ENCODE results near the gene MAMDC4.
"Not testable (repeated sequence)": the region's sequence is repeated elsewhere in the genome, so short reads cannot be mapped to it uniquely, and the experiment has no call there.

The MAMDC4 gene

DNA sequence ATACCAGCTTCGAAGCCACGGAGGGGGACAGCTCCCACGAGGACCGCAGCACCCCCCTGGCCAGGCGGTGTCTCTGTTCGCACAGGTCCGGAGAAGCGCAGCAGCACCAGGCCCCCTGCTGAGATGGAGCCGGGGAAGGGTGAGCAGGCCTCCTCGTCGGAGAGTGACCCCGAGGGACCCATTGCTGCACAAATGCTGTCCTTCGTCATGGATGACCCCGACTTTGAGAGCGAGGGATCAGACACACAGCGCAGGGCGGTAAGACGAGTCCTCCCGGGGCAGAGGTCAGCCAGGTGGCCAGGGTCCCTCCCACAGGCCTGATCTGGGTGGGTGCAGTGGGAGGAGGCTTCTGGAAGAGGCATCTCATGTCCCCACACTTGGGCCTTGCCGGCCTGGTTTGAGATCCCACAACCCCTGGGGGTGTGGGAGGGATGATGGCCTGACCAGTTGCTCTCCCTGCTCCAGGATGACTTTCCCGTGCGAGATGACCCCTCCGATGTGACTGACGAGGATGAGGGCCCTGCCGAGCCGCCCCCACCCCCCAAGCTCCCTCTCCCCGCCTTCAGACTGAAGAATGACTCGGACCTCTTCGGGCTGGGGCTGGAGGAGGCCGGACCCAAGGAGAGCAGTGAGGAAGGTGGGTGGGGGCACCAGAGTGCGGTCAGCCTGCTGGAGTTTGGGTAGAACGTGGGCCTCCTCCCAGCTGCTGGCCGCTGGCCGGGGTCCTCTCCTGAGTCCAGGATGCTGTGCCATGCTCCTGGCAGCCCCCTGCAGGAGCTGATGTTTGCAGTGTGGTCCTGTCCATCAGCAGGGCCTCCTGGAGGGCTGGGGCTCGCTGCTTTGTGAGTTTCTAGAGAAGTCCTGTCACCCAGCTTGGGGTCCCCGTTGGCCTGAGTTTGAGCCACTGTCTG, 12.7 kb upstream of the MAMDC4 start:
- ATAC-seq = no peak

DNA sequence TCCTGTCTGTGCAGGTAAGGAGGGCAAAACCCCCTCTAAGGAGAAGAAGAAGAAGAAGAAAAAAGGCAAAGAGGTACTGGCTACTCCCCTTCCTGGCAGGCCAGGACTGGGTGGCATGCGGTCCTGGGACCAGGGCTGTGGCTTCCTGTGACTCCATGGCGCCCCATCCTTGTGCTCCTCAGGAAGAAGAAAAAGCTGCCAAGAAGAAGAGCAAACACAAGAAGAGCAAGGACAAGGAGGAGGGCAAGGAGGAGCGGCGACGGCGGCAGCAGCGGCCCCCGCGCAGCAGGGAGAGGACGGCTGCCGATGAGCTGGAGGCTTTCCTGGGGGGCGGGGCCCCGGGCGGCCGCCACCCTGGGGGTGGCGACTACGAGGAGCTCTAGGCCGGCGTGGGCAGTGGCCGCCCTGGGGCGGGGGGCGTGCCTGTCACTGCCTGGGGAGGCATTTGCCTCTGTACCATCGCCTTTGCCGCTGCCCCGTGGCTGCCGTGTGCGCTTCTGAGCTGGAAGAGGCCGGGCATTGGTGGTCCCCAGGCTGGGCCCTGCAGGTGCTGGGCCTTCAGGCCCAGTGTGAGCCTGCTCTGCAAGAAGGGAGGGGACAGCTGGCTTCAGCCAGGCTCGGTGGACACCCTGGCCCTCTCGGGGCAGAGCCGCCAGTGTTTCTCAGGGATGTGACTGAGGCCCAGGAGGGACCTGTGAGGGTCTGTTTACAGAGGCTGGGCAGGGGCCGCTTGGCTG, 11.8 kb upstream of the MAMDC4 start:
- ATAC-seq = no peak

DNA sequence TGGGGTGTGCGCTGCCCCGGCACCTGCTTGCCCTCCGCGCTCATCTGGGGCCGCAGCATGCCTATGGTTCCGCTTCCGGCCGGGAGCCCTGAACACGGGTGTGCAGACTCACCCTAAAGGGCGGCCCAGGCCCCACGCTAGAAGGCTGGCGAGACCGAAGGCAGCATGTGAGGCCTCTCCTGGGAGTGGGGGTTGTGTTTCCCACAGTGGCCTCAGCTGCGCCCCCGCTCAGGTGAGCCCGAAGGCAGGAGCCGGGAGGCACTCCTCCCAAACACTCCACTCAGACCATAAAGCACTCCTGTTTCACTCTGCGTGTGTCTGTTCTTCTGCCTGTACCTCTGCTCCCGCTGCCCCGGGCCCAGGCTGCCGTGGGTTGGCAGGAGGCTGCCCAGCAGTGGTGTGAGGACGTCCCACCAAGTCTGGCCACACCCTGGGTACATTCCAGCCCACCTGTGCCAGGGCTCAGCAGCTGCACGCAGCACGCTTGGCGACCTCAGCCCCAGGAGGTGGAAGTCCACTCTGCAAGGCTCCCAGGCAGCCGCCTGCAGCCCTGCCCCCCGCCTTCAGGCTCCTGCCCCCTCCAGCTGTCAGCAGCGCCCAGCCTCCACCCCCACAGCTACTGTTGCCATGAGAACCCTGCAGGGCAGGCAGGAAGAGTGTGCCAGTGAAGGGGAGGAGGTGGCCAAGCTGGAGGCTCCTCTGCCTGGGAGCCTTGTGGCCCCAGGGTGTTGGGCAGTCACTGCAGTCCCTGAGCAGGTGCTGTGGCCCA, 11.1 kb upstream of the MAMDC4 start:
- ATAC-seq = no peak

DNA sequence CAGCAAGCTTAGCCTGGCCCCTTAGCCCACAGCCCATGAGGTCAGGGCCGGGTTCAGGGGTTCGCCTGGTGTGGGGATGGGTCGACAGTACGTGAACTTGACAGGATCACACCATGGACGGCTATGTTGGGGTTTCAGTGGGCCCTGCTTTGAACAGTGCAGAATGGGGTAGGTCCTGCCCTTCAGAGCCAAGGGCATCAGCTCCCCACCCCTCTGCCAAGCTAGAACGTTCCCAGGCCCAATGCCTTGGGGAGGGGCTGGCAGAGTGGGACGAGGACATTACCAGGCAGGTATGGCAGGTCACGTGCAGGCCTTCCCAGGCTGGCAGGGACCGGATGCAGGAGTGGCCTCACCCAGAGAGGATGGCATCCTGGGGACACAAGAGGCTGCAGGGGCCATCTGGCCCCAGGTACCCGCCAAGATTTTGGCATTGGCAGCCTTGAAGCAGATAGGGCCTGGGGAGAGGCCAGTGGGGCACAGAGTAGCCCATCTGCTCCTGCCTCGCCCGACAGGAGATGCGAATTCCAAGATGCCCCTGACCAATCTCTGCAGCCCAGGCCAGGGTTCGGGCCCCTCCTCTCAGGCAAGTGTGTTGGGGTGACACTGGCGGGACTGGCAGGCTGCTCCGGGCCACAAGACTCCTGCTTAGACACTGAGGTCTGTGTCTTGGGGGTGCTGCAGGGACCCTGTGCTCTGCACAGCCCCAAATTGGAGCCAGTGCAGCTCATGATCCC, 10.3 kb upstream of the MAMDC4 start:
- ATAC-seq = not testable (repeated sequence)

DNA sequence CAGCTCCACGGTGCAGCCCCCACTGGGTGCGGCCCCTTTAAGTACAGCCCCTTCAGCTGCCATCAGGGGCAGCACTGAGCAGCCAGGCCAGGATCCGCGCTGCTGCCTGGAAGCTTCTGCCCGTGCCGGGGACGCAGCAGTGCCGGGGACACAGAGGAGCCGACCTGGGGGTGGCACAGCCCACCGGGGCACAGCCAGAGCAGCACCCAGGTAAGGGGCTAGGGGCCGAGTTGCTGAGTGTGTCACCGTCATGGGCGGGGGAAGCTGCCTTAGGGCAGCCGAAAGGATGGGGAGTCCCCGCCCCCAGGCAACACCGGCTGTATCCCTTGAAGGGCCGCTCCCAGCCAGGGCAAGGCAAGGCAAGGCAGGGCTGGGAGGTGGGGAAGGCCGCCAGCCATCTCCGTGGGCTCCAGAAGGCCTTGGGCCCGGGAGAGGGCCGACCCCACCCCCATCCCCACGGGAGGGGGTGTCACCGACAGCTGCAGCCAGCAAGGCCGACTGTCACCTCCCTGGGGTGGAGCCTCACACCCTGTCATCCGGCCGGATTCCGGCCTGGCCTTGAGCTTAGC, 9.7 kb upstream of the MAMDC4 start, which contains the start of gene AJM1:
Gene AJM1, plus strand, starts transcription at position 99 of the 569 bp plus-strand sequence. CDS start 1,937 bp downstream, outside the sequence.
- peak; percentile 88 to 90 for ATAC-seq

DNA sequence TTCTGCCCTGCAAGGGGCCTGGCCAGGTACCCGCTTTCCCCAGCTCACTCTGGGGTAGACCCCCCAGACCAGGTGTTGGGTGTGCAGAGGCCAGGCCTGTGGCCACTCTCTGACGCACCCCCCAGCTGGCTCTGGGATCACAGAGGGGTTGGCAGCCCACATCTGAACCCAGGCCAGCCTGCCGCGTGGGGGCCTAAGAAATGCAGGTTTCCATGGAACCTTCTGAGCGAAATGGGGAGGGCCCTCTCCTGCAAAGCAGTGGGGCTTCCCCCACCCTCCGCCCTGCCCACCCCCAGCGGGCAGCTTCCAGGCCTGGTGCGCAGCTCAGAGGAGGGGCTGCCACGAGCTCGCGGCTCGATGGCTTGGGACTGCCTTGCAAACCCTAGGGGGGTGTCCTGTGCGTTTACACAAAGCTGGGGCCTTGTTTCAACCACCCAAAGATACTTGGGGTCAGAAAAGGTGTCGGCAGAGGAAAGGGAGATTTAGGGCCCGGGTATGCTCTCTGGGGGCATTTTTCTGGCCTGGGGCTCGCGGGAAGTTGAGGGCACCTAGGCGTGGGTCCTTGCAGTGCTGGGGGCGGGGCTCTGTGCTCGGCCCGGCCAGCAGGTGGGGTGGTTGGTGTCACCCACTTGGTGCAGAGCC, 8.9 kb upstream of the MAMDC4 start:
- ATAC-seq = not testable (repeated sequence)

DNA sequence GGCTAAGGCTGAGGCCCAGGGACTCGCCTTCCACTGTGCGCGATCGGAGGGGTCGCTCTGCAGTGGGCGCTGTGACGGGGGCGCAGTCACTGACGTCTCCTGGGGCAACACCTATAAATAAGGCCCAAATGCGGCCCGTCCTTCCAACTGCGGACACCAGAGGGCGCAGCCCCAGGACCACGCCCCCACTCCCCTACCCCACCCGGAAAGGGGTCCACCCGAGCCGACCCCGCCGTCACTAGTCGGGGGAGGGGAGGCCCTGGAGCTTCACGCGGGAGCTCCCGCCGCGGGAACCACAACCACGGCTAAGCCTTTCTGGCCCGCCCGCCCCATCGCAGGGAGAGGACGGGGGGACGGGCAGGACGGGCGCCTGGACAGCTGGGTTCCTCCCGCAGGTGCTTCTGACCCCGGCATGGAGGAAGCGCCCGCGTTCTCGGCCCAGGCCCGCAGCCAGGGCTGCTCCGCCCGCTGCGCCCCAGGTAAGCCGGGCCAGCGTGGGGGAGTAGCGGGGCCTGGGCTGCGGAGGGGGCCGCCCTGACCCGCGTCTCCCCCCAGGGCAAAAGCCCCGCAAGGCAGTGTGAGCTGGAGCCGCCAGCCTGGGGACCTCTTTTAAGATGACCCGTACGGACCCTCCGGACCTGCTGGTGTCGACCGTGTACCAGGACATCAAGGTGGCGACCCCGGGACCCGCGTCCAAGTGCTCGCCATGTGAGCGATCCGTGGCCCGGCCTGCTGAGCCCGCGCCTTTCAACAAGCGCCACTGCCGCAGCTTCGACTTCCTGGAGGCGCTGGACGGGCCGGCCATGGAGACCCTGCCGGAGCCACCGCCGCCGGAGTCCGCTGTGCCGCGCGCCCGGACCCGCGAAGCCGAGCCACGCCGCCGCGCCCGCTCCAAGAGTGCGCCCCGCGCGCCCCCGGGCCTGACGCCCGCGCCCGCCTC, 8.1 kb upstream of the MAMDC4 start:
- ATAC-seq = peak in 1 of 2 donors; percentile 12

DNA sequence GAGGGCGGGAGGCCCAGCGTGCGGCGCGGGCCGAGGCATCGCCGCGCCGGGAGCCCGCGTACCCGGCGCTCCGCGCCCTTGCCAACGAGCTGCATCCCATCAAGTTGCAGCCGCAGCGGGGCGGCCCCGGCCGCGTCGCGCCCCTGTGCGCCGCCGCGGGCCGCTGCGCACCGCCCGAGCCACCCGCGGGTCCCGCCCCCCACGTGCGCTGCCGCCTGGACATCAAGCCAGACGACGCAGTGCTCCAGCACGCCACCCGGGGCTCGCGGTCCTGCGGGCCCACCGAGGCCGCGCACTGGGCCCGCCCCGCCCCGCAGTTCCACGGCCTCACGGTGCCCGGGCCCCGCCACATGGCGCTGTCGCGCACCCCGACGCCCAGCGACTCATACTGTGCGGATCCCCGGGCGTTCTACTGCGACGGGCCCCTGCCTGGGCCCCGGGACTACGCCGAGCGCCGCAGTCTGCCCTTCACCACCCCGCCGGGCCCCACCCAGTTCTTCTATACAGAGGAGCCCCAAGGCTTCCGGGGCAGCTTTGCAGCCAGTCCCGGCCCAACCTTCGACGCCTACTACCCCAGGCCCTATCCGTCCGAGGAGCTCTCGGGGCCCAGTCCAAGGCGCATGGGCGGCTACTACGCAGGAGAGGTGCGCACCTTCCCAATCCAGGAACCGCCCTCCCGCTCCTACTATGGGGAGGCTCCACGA, 7.2 kb upstream of the MAMDC4 start:
- no peak for ATAC-seq

DNA sequence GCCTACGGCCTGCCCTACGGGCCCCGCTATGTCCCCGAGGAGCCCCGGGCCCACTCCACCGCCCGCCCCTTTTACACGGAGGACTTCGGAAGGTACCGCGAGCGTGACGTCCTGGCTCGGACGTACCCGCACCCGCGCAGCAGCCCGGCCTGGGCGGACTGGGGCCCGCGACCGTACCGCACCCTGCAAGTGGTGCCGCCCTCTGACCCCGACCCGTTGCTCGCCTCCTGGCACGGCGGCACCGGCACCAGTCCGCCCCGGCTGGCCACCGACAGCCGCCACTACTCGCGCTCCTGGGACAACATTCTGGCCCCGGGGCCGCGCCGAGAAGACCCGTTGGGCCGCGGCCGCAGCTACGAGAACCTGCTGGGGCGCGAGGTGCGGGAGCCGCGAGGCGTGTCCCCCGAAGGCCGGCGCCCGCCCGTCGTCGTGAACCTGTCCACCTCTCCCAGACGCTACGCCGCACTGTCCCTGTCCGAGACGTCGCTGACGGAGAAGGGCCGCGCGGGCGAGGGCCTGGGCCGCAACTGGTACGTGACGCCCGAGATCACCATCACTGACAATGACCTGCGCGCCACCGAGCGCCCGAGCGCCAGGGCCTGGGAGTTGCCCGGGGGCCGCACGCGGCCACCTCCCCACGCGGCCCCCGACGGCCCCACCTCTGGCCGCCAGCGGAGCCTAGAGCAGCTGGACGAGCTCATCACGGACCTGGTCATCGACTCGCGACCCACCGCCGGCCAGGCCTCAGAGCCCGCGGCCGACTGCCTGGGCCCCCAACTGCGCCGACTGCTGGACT, 6.5 kb upstream of the MAMDC4 start:
- no peak for ATAC-seq

DNA sequence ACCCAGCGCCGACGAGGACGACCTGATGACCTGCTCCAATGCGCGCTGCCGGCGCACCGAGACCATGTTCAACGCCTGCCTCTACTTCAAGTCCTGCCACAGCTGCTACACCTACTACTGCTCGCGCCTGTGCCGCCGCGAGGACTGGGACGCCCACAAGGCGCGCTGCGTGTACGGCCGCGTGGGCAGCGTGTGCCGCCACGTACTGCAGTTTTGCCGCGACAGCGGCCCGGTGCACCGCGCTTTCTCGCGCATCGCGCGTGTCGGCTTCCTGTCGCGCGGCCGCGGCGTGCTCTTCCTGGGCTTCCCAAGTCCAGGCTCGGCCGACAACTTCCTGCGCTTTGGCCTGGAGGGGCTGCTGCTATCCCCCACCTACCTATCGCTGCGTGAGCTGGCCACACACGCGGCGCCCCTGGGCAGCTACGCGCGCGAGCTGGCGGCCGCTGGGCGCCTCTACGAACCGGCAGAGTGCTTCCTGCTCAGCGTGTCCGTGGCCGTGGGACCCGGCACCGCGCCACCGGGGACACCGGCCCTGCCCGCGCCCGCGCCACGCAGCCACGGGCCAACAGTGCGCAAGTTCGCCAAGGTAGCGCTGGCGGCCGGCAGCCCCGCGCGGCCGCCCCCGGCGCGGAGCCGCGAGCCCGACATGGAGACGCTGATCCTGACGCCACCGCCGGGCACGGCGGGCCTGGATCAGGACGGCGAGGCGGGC, 5.6 kb upstream of the MAMDC4 start:
- no peak for ATAC-seq

DNA sequence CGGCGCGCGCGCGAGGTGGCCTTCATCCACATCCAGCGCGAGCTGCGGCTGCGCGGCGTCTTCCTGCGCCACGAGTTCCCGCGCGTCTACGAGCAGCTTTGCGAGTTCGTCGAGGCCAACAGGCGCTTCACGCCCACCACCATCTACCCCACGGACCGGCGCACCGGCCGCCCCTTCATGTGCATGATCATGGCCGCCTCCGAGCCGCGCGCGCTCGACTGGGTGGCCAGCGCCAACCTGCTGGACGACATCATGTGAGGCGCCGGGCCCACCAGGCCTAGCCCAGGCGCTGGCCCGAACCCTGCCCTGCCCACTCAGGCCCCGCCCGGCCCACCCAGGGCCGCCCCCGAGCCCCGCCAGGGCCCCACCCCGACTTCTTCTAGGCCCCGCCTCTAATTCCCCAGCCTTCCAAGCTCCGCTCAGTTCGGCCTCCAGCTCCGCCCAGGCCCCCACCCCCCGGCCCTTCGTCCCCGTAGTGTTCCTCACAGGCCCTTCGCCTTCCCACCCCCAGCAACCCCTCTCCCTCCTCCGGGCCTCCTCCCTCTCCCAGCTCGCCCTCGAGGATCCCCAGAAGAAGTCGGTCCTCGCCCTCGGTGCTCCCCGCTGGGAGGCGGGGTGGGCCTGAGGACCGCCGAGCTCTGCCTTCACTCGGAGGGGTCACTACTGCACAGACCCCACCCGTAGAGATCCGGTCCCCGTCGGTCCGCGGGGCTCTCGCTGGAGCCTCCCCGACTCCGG, 4.9 kb upstream of the MAMDC4 start:
- ATAC-seq = no peak

DNA sequence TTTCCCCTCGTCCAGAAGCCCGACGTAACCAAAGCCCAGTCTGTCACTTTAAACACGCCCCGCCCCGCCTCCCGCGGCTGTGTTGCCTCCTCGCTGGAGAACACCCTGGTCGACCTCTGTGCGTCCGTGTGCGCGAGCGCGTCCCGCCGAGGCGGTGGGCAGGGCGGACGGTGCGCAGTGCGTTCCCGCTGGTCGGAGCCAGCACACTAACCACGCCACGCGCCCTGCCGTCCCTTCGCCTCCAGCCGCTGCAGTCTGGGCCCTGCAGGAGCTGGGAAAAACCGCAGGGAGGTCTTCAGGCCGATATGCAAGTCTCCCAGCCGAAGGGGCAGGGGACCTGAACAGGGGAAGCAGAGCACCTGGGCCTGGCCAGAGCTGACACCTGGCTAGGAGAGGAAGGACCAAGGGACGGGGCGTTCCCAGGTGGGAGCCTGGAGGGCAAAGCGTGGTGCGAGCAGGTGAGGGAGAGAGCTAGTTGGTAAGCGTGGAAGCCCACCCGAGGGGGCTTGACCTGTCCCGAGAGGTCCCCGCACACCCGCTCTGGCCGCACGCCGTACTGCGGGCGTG, 4.2 kb upstream of the MAMDC4 start:
- peak; percentile 18 to 33 for ATAC-seq

DNA sequence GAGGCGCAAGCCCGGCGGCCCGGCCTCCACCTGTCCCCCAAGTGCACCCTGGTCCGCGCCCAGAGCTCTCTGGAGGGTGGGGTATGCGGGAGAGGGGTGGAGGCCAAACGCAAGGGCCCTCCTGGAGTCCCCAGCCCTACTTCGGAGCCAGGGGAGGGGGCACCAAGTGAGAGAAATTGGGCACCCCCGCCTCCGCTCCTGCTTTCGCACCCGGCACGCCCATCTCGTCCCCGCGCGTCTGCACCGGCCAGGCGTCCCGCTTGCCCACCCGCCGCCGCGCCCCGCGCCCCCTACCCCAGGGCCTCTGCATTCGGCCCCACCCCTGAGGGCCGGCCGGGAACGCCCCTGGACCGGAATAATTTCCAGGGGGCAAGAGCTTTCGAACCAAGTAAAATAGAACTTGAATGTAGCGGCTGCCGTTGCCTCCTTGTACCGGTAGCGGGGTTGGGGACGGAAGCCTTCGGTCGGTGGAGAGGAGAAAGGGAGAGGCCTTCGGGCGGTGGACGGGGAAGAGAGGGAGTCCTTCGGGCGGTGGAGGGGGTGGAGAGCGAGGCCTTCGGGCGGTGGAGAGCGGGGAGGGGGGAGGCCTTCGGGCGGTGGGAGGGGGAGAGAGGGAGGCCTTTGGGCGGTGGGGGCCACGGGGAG, 3.6 kb upstream of the MAMDC4 start:
- ATAC-seq = peak; percentile 0 to 1

DNA sequence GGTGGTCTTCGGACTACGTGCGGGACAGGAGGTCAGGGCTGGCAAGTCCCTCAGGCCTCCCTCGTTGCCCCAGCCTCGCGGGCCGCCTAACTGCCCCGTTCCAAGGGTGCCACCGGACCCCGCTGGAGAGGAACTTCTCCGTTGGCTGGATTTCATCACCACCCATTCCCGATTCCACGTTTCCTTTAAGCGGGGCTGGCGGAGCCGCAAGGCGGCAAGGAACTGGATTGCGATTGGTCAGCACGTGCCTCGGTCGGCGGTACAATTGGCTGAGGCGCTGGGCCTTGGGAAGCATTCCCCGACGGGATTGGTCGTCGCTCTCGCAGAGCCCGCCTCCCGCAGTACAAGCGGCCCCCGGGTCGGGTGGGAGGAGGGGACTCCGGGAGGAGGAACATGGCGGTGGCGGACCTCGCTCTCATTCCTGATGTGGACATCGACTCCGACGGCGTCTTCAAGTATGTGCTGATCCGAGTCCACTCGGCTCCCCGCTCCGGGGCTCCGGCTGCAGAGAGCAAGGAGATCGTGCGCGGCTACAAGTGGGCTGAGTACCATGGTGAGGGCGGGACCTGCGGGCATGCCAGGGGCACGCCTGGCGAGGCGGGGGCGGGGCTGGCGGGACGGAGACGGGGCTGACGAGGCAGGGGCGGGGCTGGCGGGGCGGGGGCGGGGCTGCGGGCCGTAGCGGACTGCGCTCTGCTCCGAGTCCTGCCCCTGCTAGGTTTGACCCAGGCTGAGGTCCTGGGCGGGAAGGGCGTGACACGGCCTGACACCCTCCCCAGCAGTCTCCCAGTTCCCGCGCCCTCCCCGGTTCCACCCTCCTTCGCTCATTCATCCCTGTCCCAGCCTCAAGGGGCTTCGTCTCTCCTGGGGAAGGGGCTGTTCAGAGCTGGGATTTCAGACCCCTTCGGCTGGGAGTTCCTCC, 2.8 kb upstream of the MAMDC4 start, which contains the start of gene PHPT1:
Gene PHPT1, plus strand, starts transcription at position 372 of the 922 bp plus-strand sequence. Its CDS starts 22 bp downstream, at position 394.
- peak; percentile 92 to 94 for ATAC-seq

Data from activated CD4-positive, CD25-positive, alpha-beta regulatory T cell treated with anti-CD3 and anti-CD28 coated beads, Interleukin-2, amount 50 U/mL, for 24 hours (primary cell).